ENCODE measurements around the gene NRP1.

DNA sequence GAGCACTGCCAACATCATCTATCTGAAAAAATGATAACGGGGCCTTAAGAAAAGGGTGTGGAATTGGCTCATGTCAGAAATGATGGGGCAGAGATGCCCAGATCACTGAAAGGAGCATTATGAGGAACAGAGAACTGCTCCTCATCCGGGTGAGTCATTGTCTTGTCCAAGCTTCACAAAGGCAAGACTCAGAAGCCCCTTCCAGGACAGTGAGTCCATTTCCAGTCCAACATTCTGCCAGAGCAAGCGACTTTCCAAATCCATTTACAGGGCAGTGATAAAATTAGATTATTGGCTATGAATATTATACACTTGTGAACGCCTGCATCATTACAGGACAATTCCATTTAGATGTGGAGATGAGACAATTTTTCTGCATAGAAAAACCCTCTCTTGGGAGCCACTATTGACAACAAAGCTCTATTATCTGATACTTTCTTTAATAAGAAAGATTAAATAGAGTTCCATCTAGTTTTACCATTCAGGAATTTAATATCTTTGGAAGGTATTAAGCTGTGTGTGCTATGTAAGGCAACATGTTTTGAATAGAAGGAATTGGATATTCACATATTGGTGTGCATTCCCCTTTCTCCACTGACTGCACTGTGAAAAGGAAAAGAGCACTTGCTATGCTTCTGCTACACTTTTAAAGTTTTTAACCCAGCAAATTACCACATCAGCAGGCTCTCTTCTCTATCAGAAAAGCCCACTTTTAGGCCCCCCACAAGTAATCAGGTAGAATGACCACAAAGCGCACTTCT, 159.6 kb downstream of the NRP1 start:
- TF ChIP-seq POLR2A (IDR thresholded peaks at IDR 0.05) = no peak
- TF ChIP-seq, protein P1, sequence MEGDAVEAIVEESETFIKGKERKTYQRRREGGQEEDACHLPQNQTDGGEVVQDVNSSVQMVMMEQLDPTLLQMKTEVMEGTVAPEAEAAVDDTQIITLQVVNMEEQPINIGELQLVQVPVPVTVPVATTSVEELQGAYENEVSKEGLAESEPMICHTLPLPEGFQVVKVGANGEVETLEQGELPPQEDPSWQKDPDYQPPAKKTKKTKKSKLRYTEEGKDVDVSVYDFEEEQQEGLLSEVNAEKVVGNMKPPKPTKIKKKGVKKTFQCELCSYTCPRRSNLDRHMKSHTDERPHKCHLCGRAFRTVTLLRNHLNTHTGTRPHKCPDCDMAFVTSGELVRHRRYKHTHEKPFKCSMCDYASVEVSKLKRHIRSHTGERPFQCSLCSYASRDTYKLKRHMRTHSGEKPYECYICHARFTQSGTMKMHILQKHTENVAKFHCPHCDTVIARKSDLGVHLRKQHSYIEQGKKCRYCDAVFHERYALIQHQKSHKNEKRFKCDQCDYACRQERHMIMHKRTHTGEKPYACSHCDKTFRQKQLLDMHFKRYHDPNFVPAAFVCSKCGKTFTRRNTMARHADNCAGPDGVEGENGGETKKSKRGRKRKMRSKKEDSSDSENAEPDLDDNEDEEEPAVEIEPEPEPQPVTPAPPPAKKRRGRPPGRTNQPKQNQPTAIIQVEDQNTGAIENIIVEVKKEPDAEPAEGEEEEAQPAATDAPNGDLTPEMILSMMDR (IDR thresholded peaks at IDR 0.05) = no peak
- TF ChIP-seq EP300 (IDR thresholded peaks at IDR 0.05) = no peak
